Peyer's patch (tissue), 4 donors: Measurements from ENCODE around the gene CD2AP.

Experiments
- POLR2A ChIP-seq, 2 donors: fragments of 450-650 bp; IDR thresholded peaks; one replicate each; pipeline ENCODE4 v1.5.1; 2017; ENCODE audit warnings: antibody characterized with exemption in 2 of 2, mild to moderate bottlenecking in 2 of 2, moderate library complexity in 2 of 2
- TF ChIP-seq, protein P1 (sequence below), 6 experiments: fragments of 450-650 bp in 4 of 6; fragments of 200-600 bp in 2 of 6; sonication (generic) in 1 of 6; IDR thresholded peaks; one replicate each; pipeline ENCODE4 v1.5.1; 2017 to 2019; ENCODE audit warnings: antibody characterized with exemption in 6 of 6, mild to moderate bottlenecking in 3 of 6, moderate library complexity in 1 of 6

DNA sequence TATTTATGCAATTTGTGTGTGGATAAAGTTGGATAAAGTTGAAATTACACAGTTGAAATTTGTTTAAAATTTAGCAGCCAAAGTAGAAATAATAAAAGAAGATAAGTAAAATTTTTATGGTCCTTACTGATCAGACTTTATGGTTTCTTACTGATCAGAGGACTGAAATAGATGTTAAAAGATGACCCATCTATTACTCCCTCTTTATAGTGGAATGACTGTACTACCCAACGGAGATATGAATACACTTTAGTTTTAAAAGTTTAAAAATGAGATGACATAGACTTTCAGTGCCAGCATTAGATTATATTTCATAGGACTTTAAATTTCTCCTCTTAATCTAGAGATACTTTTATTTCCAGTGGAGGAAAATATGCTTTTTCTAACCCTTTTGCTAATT is 121.9 kb downstream of the CD2AP start:
- TF ChIP-seq, protein P1, sequence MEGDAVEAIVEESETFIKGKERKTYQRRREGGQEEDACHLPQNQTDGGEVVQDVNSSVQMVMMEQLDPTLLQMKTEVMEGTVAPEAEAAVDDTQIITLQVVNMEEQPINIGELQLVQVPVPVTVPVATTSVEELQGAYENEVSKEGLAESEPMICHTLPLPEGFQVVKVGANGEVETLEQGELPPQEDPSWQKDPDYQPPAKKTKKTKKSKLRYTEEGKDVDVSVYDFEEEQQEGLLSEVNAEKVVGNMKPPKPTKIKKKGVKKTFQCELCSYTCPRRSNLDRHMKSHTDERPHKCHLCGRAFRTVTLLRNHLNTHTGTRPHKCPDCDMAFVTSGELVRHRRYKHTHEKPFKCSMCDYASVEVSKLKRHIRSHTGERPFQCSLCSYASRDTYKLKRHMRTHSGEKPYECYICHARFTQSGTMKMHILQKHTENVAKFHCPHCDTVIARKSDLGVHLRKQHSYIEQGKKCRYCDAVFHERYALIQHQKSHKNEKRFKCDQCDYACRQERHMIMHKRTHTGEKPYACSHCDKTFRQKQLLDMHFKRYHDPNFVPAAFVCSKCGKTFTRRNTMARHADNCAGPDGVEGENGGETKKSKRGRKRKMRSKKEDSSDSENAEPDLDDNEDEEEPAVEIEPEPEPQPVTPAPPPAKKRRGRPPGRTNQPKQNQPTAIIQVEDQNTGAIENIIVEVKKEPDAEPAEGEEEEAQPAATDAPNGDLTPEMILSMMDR (IDR thresholded peaks at IDR 0.05): no peak
- TF ChIP-seq POLR2A (IDR thresholded peaks at IDR 0.05): no peak
